ENCODE measurements around the gene GGT5. TPM values are rescaled to one million over a fixed set of nuclear protein-coding genes. Genes with fewer than 3 reads are reported as not detected.
A peak's percentile ranks its signal among the peaks of the same experiment; 100 is the strongest.
"Not testable (repeated sequence)": the region's sequence is repeated elsewhere in the genome, so short reads cannot be mapped to it uniquely, and the experiment has no call there.

The GGT5 gene
- total RNA-seq, 2 donors from 2014 or later, result 41.5 to 57.8 TPM

DNA sequence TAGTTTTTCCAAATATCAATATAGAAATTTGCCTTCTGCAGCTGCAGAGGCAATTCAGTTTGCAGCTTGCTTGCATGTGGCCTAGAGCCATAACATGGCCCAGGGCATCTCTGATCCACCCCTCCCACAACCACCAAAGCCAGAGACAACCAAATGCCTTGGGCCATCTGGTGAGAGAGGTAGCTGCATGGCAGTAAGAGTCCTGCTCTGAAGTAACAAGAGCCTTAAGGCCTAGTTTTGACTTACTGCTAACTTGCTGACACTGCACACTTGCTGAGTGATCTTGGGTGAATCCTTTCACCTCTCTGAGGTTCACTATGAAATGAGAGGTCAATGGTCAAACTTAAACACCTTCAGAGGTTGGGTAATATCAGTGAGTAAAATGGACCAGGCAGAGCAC, 20.9 kb upstream of the GGT5 start:
- no peak for DNase-seq
- no peak for ATAC-seq

DNA sequence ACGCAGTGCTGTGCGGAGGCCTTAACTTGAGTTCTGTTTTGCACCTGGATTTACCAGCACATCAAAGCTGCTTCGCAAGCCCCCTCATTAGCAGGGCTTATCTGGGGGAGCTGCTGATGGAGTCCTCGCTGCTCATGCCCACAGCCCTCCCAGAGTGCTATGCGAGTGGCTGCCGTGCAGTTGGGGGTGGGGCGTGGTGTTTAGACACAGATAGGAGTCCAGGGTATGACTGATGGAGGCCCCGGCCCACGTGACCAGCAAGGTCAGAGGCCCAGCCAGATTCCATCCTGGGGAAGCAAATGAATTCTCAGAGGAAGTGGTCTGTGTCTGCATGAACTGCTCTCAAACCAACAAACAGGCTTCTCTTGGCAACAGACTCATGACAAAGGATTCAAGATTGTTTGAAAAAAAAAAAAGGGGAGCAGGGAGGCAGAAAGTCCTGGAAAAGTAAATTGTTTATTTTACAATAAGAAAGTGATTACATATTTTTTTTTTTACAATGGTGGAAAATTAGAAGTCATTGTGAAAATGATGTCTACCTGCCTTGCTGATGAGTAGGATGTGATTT, 19.5 kb upstream of the GGT5 start:
- ATAC-seq; DNase-seq; intact Hi-C loops (cut with DNase I): not testable (repeated sequence)

More for the DNA sequence above, 20.9 kb upstream of the GGT5 start:
- intact Hi-C loops (cut with DNase I), result no loop called here

DNA sequence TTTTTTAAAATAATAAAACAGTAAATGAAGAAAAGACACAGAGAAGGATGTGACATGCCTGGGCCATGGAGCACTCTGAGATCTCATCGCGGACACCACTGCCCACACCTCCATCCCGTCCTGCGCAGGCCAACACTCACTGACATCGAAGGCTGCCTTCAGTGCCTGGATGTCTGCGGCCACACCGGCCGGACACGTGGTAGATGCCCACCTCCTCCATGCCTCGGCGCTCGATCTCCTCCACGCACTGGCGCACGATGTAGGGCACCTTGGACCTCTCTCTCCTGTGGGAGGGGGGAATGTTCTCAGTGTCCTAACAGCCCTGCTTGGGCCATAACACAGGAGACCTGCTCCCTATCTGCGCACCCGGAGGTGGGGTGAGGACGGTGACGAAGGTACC, 18.6 kb upstream of the GGT5 start:
- DNase-seq; intact Hi-C loops (cut with DNase I); ATAC-seq: not testable (repeated sequence)

DNA sequence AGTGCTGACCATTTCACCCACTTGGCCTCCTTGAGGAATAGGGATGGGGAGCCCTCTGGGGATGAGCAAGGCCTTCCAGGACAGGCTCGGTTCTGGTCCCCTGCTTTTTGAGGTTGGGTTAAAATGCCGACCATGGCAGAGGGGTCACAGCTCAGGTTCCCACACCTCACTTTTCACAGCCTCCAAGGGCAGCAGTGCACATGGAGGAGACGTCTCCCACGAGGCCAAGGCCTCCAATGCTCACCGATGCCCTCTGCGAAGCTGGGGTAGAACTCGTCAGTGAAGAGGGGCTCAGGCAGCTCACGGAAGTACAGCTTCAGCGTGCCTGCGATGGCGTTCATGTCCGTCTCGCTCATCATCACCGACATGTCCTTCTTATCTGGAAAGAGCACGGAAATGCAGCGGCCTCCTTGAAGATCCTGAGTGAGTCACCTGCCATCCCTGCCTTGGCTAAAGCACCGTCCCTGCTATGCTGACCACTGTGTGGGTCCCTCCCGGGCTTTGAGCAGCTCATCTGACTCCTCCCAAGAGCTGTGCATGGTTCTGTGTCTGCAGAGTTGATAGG, 17.4 kb upstream of the GGT5 start:
- intact Hi-C loops (cut with DNase I); DNase-seq; ATAC-seq: not testable (repeated sequence)

DNA sequence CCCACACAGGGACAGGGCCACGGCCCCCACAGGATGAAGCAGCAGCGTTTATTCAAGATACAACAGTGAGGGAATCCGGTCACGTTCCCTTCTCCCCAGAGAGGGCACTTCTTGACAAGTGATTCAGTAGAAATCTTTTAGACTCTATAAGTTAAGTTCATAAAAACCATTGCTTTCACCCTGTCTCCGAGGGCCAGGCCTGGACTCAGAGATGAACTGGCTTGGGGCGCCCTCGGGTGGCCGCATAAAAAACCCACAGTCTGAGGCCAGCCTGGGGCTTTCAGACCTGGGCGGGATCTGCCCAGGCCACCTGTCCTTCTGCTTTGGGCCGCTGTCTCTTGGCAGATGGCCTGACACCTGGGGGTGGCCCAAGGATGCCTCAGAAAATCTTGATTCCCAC, 14.6 kb upstream of the GGT5 start:
- ATAC-seq; intact Hi-C loops (cut with DNase I): not testable (repeated sequence)
- DNase-seq, result peak; percentile 82

DNA sequence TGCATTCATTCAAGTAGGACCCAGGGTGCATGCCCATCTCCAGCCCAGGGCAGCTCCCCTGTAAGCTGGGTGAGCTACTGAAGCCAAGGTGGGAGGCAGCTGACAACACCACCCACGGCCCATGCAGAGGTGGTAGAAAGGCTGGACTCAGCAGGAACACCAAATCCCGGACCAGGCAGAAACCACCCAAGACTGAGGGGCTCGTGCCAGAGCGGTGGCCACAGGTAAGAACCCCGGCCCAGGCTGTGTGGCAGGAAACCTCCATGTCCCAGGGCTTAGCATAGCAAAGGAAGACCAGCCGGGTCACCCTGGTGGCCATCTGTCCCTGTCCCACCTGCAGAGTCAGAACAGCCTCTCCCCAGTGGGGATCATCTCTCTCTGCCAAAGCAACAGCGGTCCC, 11.9 kb upstream of the GGT5 start:
- ATAC-seq; DNase-seq; intact Hi-C loops (cut with DNase I): not testable (repeated sequence)

DNA sequence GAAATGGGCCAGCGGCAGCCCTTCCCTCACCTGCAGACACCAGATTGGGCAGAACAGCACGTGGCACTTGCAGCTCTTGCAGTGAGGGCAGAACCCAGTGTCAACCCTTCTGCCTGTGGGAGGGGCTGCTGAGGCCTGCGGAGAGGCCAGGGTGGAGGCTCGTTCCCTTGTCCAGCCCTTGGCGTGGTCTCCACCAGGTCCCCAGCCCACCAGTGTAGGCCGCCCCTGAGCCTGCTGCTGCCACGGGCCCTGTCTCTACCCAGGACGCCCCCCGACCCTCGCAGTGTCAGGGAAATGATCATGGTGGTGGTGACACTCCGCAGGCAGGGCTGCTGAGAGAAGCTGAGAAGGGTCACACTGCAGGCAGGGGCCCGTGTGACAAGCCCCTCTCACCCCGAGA, 11.3 kb upstream of the GGT5 start:
- ATAC-seq; DNase-seq; intact Hi-C loops (cut with DNase I): not testable (repeated sequence)

DNA sequence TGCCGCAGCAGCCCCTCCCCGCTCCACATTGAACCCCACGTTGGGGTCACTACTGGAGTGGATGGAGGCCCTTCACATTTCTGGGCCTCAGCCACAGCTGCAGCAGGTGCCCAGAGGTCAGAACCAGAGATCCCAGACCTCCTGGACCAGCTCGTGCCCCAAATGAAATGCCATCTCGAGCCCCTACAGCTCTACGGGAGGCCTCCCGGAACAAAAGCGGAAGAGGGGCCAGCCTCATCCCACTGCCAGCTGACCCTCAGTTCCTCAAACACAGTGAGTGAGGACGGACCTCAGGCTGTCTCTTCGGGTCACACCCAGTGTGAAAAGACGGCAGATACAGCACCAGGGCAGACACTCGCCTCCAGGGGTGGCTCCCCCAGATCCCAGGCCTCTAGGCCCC, 8.2 kb upstream of the GGT5 start:
- intact Hi-C loops (cut with DNase I); ATAC-seq; DNase-seq: not testable (repeated sequence)

DNA sequence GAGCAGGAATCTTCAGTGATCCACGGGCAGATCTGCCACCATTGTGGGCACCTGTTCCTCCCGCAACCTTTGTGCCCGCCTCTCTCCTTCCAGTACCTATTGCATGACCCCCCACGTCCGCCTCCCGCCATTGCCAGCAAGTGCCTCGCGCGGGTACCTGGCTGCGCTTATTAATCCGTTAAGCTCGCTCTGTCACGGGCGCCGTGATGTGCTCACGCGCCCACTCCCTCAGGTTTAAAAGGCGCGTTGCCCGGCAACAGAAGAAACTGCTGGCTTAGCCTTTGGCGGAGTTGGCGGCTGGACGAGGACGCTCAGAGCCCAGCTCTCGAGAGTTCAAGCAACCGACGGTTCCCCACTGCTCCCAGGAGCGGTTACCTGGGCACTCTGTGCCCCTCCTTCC, 6.4 kb upstream of the GGT5 start:
- DNase-seq; intact Hi-C loops (cut with DNase I); ATAC-seq: not testable (repeated sequence)

DNA sequence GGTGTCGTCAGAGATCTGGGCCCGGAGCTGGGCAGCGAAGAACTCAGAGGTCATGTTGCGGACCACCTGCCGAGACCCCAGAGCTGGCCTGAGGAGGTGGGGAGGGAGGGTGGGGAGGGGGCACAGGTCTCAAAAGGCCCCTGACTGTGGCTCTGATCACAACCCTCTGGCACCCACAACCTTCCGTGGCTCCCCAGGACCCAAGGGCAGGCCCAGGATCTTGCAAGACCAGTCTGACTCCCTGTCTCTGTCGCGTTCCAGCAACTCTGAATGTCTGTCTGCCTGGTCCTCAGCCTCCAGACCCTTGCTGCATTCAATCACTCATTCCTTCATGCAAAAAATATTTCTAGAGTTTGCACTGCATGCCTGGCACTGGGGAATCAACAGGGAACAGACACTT, 4.5 kb upstream of the GGT5 start:
- ATAC-seq; intact Hi-C loops (cut with DNase I); DNase-seq: not testable (repeated sequence)

DNA sequence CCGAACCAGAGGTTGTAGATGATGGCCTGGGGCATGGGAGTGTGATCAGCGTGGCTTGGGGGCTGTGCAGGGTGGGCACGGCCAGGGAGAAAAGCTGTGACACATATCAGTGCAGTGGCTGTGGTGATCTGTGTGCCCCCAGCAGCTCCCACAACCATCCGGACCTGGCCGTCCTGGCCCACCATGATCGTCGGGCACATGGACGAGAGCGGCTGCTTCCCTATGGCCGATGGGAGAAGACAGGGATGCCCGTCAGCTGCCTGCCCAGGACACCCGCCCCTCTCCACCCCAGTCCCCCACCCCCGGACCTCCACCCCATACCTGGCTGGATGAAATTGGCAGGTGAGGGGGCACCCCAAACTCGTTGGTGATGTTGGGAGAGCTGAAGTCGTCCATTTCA, 3.7 kb upstream of the GGT5 start:
- ATAC-seq; DNase-seq; intact Hi-C loops (cut with DNase I): not testable (repeated sequence)

DNA sequence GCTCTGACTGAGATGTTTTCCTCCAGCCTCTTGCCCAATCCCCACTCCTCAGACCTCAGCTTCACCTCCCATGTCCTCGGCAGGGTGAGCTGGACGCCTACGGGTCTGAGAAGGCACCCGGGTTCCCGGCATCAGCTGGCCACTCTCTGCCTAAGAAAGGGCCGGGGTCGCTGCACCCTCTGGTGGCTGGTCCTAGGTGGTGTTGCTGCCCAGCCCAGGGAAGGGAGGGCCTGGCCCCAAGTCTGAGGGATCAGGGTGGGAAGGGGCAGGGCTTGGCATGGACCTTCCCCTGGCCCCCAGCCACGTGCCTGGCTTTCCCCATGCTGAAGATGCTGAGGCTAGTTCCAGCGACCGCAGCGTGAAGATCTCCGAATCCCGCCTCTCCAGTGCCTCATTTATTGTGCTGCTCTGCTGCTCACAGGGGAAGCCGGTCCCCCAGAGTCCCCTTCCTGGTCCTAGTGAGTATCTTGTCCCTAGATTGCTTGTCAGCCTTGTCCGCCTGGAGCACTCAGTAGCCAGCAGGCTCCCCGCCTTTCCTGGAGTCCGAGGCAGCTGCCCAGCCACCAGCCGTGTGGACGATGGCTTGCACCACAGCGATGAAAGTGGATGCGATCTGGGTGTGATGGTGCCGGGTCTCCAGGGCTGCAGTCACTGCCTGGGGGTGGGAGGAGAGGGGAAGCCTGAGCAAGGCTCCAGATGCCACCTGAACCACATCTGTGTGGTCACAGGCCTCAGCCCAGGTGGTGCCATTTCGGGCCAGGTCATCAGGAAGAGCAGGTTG, 2.9 kb upstream of the GGT5 start:
- intact Hi-C loops (cut with DNase I), result loop anchor here in 1 of 2 donors (2.0 kb wide), 1 partner anchor 59 kb away; no protein-coding TSS in a partner anchor
- DNase-seq, result peak; percentile 95

DNA sequence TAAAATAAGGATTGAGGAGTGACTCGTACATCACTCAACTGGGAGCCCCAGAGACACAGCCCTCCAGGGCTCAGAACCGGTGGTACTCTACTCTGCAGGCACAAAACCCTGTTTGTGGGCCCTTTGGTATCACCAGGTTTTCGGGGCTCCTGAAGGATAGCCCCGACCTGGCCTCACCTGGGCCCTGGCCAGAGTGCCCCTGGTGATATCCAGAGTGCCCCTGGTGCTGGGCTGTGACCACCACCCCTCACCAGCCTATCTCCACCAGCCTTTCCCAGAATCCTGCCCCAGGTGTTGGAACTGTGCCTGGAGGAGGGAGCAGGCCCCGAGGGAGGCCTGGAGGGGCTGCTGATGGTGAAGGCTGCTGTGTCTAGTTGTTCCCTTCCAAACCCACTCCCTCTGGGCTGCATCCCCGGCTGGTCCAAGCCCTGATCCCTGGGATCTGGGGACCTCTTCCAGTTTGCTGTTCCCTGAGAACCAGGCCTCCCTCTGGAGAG, 2.2 kb upstream of the GGT5 start:
- DNase-seq, result peak; percentile 48
- intact Hi-C loops (cut with DNase I), result loop anchor here in 1 of 2 donors (2.0 kb wide), 1 partner anchor 58 kb away; no protein-coding TSS in a partner anchor
- ATAC-seq, result peak in 1 of 2 donors; percentile 18

More for the DNA sequence above, 2.9 kb upstream of the GGT5 start:
- ATAC-seq, result peak; percentile 96

DNA sequence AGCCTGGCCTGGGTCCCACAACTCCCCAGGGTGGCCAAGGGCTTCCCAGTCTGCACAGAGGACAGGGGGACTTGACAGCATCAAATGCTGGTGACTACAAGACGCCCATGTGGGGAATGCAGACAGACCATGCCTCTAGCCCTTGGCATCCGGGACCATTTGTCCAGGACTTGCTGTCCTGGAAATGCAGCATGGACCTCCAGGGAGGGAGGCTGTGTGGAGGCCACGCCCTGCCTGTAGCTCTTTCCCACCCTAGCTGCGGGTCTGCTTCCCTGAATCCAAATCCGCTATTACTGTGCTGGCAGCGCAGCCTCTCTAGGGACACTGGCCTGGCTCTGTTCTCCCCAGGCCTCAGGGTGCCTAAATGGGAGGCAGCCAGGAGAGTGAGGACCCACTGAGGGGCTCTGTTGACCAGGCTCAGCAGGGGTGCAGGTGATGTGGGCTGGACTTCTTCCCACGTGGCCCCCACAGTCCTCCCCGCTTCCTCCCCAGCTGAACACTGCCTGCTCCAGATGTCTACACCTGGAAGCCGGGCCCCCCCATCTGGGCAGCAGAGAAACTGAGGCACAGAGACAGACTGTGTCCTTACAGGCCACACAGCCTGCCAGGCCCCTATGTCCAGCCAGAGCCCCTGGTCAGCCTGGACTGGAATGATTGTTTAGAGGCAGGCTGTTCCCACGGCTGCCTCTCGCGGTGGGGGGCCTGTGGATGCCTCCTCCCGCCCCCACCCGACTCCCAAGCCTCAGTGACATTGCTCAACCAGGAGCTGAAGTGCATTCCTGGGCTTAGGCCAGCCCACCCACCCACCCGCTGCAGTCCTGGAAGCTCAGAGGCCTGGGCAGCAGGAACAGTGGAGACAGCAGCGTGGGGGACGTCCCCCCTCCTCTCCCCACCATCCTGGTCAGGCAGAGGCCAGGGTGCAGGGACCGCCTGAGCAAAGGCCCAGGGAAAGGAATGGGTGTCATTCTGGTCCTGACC, 991 bp upstream of the GGT5 start:
- DNase-seq (peak; percentile 89), ATAC-seq (peak; percentile 74 to 81)
- intact Hi-C loops (cut with DNase I), result loop anchor here in 1 of 2 donors (2.0 kb wide), 1 partner anchor 57 kb away; no protein-coding TSS in a partner anchor

DNA sequence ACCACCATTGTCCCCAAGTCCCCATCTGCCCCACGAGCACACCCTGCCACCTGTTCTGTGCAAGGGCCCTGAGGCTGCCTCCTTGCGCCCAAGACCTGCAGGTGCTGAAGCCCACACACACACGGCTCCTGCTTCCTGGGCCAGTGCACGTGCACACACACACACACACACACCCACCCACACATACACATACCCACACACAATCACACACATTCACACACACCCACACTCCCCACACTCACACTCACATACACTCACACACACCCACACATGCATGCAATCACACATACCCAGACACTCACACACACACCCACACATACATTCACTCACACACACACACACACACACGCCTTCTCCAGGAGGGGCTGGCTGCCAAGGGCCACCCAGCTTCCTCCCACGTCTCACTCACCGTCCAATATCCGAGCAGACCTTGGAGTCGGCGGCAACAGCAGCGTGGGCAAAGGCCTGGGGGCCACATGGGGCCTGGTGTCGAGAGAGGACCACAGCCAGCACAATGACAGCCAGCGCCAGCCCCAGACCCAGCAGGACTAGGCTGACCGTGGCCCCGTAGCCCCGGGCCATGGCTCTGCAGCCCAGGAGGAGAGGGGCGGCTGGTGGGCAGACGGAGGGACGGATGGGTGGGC, 616 bp downstream of the GGT5 start:
- intact Hi-C loops (cut with DNase I), result no loop called here
- ATAC-seq (peak in 1 of 2 donors; percentile 27), DNase-seq (peak; percentile 44)

DNA sequence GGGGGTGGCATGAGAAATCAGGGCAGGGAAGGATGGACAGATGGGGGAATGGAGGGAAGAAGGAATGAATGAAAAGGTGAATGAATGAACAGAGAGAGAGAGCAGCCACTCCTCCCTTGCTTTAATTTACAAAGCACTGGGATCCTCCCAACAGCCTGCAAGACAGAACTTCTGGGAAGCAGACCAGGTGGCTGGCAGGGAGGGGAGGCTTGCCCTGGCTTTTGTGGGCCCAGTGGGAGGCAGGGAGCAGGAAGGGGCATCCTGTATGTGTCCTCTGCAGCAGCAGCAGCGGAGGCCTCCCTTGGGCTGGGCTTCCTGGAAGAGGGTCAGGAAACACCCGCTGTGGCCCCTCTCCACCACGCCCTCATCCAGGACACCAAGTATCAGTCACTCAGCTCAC, 1.5 kb downstream of the GGT5 start:
- intact Hi-C loops (cut with DNase I); ATAC-seq: not testable (repeated sequence)
- DNase-seq, result peak; percentile 64

DNA sequence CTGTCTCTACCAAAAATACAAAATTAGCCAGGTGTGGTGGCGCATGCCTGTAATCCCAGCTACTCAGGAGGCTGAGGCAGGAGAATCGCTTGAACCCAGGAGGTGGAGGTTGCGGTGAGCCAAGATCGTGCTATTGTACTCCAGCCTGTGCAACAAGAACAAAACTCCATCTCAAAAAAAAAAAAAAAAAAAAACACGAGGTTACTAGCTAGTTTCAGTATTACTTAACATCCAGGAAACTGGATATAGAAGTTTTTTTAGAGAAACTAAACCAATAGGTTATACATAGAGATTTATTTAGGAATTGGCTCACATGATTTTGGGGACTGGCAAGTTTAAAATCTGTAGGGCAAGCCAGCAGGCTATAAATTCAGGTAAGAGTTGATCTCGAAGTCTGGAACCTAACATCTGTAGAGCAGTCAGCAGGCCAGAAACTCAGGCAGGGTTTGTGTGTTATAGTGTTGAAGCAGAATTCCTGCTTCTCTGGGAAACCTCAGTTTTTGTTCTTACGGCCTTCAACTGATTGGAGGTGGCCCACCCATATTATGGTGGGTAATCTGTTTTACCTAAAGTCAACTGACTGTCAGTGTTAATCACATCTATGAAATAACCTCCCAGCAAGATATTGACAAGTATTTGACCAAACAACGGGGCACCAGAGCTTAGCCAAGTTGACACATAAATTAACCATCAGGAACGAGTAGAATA, 3.7 kb downstream of the GGT5 start:
- intact Hi-C loops (cut with DNase I); ATAC-seq: not testable (repeated sequence)
- peak; percentile 8 for DNase-seq

All from left cardiac atrium (tissue), 4 donors.